Measurements from ENCODE around the gene CACNA2D2.
"Not testable (repeated sequence)": the region's sequence is repeated elsewhere in the genome, so short reads cannot be mapped to it uniquely, and the experiment has no call there.

CACNA2D2 gene

DNA sequence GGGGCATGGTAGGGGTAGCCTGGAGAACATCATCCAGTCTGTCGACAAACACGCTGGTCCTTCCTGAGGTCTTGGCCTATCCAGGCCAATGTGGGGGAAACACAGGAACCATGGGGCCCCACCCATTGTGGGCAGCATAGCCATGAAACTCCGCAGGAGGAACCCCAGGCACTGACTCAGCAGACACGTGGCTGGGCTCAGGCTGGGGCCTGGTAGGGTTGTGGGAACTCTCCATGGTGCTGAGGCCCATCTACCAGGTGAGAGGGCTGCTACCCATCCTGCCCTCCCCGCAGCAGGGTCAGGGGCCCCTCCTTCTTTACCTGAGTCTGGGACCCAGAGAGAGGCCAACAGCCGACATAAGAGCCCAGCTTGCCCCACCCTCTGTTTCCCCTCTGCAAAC lies 22.6 kb upstream of the CACNA2D2 start:
- DNase-seq: no peak

- DNase-seq: no peak
These were observed 21.9 kb upstream of the CACNA2D2 start for GRCh38 chr3:50525191-50525910.

DNA sequence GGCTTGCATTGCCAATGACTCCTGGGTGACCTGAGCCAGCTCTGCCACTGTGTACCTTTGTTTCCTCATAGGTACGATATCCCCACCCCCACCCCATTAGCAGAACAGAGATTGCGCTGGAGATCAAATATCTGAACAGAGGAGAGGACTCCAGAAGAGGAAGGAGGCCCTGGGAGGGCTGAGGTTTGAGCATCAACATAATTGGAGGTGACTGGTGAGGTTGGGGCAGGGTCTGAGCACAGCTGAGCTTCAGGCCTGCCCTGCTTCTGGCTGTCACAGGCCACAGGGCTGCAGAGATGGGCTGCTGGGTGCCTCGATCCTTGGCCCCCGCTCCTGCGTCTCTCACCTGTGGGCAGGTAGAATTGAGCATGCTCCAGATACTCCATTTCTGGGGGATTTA lies 21.3 kb upstream of the CACNA2D2 start:
- DNase-seq: no peak

DNA sequence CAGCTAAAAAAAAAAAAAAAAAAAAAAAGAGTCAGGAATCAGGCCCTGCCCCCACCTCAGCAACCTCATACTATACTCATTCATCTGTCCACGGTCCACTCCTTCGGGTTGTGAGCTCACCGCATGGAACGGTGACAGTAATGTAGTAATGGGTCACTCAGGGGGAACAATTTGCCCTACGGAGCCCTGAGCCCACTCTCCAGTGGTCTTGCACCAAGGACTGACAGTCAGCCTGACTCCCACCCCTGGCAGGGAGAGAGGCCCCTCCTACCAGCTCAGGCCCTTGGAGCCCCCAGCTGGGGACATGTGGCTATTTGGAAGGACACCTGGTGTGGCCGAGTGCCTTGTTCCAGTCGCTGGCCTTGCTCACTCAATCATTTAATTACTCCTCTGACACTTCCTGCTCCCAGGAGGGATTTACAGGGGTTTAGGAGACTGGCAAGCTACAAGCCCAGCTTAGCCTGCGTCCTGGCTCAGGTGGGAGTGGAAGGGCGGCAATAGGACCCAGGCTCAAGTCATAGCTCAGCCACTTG lies 19.9 kb upstream of the CACNA2D2 start:
- DNase-seq: peak in 1 of 2 experiments; percentile 42

DNA sequence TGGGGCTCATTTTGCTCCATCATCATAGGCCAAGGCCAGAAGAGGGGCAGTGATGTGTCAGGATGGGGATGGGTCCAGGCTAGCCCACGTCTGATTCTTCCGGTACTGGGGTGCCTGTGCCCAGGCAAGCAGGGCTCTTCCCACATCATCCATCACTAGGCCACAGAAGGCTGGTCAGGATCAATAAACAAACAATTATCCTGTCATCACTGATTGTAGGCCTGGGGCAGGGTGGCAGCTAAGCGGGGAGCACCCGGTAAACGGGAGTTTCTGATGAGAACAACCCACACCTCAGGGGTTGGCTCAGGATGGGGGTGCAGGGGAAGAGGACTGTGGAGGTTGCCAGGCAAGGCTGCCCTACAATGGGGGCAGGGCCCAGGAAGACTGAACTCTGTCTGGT lies 18.1 kb upstream of the CACNA2D2 start:
- DNase-seq: no peak

GRCh38 chr3:50520849-50521248 lies 17.4 kb upstream of the CACNA2D2 start:
- DNase-seq: peak in 1 of 2 experiments; percentile 39

DNA sequence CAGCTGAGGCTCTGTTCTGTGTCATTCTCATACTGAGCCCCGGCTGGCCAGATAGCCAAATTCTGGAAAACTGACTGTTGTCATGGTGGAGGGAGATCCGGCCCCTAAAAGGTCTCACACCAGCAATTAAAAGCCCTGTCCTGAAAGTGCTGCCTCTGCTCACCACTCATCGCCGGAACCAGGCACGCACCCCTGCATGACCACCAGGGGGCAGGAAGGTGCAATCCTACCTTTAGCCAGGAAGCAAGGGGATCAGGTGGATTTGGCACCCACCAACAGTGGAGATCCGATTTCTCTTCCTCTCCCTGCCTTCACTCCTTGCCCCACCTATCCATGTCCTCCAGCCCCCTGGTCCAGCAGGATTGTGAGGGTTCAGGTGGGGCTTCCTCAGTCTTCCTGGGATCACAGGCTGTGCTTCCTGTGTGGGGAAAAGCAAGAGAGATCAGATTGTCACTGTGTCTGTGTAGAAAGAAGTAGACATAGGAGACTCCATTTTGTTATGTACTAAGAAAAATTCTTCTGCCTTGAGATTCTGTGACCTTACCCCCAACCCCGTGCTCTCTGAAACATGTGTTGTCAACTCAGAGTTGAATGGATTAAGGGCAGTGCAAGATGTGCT lies 16.1 kb upstream of the CACNA2D2 start:
- peak; percentile 24 to 81 for DNase-seq

DNA sequence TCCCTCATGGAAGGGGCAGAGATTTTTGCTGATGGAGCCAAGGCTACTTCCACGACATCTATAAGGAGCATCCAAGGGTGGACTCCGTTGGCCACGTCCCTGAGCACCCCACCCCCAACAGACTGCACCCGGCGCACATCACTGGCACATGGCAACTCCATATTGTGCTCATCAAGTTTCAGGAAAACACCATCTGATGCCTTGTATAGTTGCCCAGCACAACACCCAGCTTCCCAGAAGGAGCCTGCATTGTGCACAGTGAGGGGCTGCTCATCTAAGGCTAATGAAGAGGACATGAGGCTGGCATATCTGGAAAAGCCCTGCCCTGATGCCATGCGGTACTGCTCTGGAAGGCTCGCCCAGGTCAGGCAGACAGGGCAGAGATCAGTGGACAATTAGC lies 15.0 kb upstream of the CACNA2D2 start:
- no peak for DNase-seq

DNA sequence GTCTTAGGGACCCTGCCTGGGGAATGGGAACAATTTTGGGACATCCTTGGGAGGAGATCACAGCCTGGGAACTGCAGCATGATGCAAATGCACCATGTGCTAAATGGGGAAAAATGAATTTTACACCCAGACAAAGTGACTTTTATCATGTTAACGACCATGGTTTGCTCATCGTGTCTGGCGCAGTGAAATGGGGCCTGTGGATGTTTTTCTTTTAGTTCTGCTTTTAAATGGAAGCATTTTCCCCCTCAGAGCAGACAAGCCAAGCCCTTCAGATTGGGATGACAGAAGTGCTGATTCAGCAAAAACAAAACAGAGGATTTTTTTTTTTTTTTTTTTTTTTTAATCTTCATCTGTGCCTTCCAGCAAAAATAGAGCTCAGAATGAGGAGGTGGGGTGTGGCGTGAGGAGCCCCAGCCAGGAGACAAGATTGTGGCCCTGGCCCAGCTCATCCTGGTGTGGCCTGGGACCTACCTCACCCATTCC lies 14.3 kb upstream of the CACNA2D2 start:
- no peak for DNase-seq

DNA sequence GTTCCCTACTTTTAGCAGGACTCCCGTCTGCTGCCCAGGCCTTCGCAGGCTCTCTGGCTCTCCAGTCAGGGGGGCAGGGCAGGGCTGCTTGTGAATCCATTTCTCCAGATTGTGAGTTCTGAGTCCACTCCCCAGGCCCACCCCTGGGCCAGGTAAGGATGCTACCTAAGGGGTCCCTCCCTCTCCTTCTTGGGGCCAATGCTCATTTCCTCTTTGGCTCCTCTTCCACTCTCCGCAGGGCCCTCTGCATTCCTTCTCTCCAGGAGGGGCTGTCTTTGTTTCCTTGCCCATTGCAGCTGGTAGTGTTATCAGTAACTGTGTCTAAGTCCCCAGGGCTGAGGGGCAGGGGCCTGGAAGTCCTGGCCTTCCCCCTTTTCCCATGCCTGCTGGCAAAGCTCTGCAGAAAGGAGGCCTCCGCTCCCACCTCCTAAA lies 13.0 kb upstream of the CACNA2D2 start:
- DNase-seq: peak in 1 of 2 experiments; percentile 52

DNA sequence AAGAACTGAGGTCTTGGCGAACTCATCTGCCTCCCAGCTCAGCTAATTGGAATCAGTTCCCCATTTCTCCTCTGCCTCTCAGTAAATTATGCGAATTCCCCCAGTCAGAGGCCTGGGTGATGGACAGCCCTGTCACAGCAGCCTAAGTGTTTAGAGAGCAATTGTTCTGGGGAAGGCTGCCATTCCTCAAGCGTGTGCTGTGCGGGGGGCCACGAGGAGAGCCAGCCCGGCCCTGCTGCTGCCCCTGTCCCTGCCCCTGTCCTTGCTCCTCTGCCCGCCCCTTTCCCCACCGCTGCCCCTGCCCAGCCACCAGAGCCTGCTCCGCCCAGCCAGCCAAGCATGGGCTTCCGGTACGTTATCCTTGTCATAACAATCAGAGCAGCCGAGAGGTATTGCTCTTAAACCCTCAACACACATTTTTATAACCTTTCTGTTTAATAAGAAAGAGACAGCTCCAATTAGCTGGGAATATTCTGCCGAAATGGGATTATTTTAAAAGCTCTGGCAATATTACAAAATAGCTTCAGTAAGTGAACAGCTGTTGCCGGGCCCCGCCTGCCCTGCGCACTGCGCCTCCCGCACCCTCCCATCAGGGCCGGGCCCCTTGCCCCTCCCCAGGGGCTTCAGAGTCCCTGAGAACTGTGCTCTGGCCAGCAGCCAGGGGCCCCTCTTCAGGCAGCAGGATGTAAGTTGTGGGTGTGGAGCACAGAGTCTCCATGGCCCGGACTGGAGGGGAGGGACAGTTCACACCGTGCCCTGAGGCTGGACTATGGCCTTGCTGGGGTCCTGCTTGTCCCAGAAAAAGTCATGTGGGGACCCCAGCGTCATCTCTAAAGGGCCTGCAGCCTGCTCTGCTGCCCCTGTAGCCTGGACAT lies 12.4 kb upstream of the CACNA2D2 start:
- peak; percentile 54 to 85 for DNase-seq

DNA sequence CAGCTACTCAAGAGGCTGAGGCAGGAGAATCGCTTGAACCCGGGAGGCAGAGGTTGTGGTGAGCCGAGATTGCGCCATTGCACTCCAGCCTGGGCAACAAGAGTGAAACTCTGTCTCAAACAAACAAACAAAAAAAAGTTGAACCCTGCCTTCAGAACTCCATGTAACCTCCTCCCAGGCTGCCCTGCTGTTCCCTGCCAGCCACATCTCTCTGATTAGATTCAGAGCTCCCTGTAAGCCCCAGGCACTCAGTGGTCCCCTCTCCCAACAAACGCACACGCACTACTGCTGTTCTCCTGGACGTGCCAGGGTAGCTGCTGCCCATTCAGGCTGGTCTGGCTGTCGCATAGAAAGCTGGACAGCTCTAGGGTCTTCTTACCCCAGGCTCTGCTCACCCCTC lies 9.5 kb upstream of the CACNA2D2 start:
- not testable (repeated sequence) for DNase-seq

GRCh38 chr3:50512131-50512530 lies 8.7 kb upstream of the CACNA2D2 start:
- no peak for DNase-seq

DNA sequence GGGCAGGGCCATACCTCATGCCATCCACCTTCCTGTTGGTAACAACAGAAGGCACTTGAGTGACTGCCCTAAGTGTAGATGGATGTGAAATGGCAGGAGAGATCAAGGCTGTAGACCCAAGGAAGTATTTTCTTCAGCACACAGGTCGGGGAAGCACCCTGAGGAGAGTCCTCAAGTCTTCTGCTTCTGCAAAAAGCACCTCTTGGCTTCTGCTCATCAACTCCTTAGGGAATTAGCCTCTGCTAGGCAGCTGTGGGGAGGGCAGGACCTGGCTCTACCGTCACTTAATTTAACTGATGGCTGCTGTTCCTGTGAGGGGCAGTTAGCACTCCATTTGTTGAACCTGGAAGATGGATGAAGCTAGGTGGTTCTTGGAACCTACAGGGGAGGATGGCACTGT lies 6.9 kb upstream of the CACNA2D2 start:
- DNase-seq: no peak

GRCh38 chr3:50509715-50510114 lies 6.3 kb upstream of the CACNA2D2 start:
- DNase-seq: no peak

DNA sequence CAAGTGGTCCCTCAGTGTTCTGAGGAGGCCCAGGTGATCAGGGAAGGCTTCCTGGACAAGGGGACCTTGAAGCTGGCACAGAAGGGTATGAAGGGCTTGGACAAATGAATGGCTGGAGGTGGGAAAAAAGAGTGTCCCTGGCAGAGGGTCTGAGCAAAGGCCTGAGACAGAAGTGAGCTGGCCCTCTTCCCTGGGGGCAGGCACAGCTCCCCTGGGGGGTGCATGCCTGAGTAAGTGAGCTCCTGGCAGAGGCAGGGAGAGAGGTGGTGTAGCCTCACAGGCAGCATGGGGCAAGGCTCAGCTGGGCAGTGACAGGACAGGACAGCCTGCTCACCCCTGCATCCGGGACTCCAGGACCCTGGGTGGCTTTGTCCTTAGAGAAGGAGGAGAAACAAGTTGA lies 5.4 kb upstream of the CACNA2D2 start:
- no peak for DNase-seq

- no peak for DNase-seq
These were observed 2.7 kb upstream of the CACNA2D2 start for GRCh38 chr3:50506169-50506568.

GRCh38 chr3:50504681-50505080 lies 1.2 kb upstream of the CACNA2D2 start:
- DNase-seq: no peak

DNA sequence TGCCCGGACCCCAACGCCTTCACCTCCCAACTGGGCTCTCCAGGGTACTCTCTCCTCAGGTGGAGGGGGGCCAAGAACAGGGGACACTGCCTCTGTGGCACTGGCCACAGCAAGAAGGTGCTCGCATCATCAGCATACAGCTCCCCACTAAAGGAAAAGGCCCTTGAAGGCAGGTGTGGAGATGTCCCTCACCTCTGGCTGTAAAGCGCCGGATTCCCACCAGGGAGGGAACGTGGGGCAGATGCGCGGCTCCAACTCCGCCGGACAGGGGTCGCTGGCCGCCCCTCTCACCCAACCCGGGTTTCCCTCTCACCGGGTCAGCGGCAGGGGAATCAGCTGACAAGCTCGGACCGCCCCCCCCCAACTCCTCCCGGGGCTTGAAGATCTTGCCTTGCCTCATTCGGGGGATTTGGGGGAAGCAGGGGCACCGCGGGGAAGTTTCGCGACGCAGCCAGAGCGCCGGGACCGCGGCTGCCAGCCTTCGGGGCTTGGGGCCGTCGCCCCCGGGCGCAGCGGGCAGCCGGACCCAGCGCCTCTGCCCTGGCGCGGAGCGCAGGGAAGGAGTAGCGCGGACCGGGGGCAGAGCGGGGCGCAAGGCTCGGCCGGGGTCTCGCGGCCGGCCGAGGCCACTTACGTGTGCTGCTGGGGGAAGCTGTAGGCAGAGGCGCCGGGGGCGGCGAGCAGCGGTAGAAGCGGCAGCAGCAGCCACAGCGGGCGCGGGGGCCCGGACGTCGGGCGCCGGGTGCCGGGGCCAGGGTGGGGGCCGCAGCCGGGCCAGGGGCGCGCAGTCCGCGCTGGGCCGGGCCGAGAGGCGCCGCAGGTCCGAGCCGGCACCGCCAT lies 630 bp downstream of the CACNA2D2 start:
- peak; percentile 17 to 59 for DNase-seq

- DNase-seq: peak in 1 of 2 experiments; percentile 49
These were observed 1.2 kb downstream of the CACNA2D2 start for GRCh38 chr3:50502225-50502583.

- DNase-seq: peak; percentile 31 to 72
These were observed 7.6 kb downstream of the CACNA2D2 start for GRCh38 chr3:50495609-50496423.
